Keratinocyte (primary cell): ENCODE results near the gene EIF4ENIF1. TPM values are rescaled to one million over a fixed set of nuclear protein-coding genes. Genes with fewer than 3 reads are reported as not detected.

Source experiments
- DNase-seq: peaks from one replicate; pipeline ENCODE4 v3.0.0-alpha.2; 2011; ENCODE audit warnings: low read depth, missing footprints, low spot score
- FAIRE-seq: peaks from 2 replicates; lab custom pipeline; 2011; peaks lifted over from hg19 to GRCh38; lab: Jason Lieb, UNC
- H2AFZ ChIP-seq: 2 replicates; pipeline ENCODE4 v1.6.0; 2012; ENCODE audit warnings: low read length, control low read depth, inconsistent platforms; ENCODE audit not compliant: control insufficient read depth
- H3K27ac ChIP-seq: 2 replicates; pipeline ENCODE4 v1.5.1; 2011; ENCODE audit warnings: low read length; ENCODE audit not compliant: control insufficient read depth, insufficient read depth
- H3K27me3 ChIP-seq: 3 replicates; pipeline ENCODE4 v1.6.0; 2011; ENCODE audit warnings: low read length; ENCODE audit not compliant: control insufficient read depth, insufficient read depth; ENCODE audit errors: extremely low read depth
- H3K36me3 ChIP-seq, 2 experiments: 2 replicates in 1 of 2; 3 replicates in 1 of 2; pipeline ENCODE4 v1.5.1; 2011; ENCODE audit warnings: low read length in 2 of 2, mild to moderate bottlenecking in 1 of 2; ENCODE audit not compliant: control insufficient read depth in 2 of 2, insufficient read depth in 2 of 2; ENCODE audit errors: extremely low read depth in 1 of 2
- H3K4me1 ChIP-seq: 3 replicates; pipeline ENCODE4 v1.5.1; 2011; ENCODE audit warnings: low read length; ENCODE audit not compliant: control insufficient read depth, insufficient read depth; ENCODE audit errors: extremely low read depth
- H3K4me2 ChIP-seq: 3 replicates; pipeline ENCODE4 v1.6.0; 2011; ENCODE audit warnings: low read depth, low read length; ENCODE audit not compliant: control insufficient read depth, insufficient read depth; ENCODE audit errors: extremely low read depth
- H3K4me3 ChIP-seq, 3 experiments: fragments of 200-600 bp in 1 of 3; sonication (generic) in 1 of 3; 2 replicates in 2 of 3; 3 replicates in 1 of 3; pipeline ENCODE4 v1.5.1; 2011 to 2016; ENCODE audit warnings: low read length in 3 of 3, mild to moderate bottlenecking in 3 of 3, control low read depth in 2 of 3, inconsistent platforms in 1 of 3, low read depth in 1 of 3, mixed read lengths in 1 of 3, mixed run types in 1 of 3, moderate library complexity in 1 of 3; ENCODE audit not compliant: control insufficient read depth in 2 of 3, insufficient read depth in 2 of 3; ENCODE audit errors: extremely low read depth in 1 of 3
- H3K79me2 ChIP-seq: 2 replicates; pipeline ENCODE4 v1.6.0; 2012; ENCODE audit warnings: low read length; ENCODE audit not compliant: control insufficient read depth, insufficient read depth
- H3K9ac ChIP-seq: 3 replicates; pipeline ENCODE4 v1.6.0; 2011; ENCODE audit warnings: low read length; ENCODE audit not compliant: control insufficient read depth, insufficient read depth; ENCODE audit errors: extremely low read depth
- H3K9me1 ChIP-seq: 3 replicates; pipeline ENCODE4 v1.6.0; 2011; ENCODE audit warnings: low read length; ENCODE audit not compliant: control insufficient read depth, insufficient read depth; ENCODE audit errors: extremely low read depth
- H3K9me3 ChIP-seq: 2 replicates; pipeline ENCODE4 v1.5.1; 2012; ENCODE audit warnings: low read depth, low read length; ENCODE audit not compliant: control insufficient read depth
- H4K20me1 ChIP-seq: 3 replicates; pipeline ENCODE4 v1.6.0; 2011; ENCODE audit warnings: low read length; ENCODE audit not compliant: control insufficient read depth, insufficient read depth; ENCODE audit errors: extremely low read depth
- EZH2 ChIP-seq: IDR thresholded peaks from one replicate; pipeline ENCODE4 v1.6.1; 2012; ENCODE audit warnings: inconsistent platforms, mild to moderate bottlenecking, low read length, moderate library complexity
- dilution Hi-C: fragments of 300-500 bp; cut with MboI; formaldehyde crosslinking; loops from one replicate; pipeline ENCODE4 v1.7.0; 2020; ENCODE audit warnings: low sequenced_read_pairs; ENCODE audit not compliant: extremely low pct_ligation_motif_present
- polyA plus RNA-seq, 5 experiments: library from polyadenylated mRNA; depleted of rRNA in 3 of 5; stranded (reverse) in 3 of 5; stranded (forward) in 1 of 5; unstranded in 1 of 5; fragments of >200 nt; gene quantifications; 1 replicate in 1 of 5; 2 replicates in 3 of 5; 3 replicates in 1 of 5; pipeline versions ENCODE4 v1.2.1 to v1.2.3, GENCODE V29; 2011 to 2012; ENCODE audit warnings: missing spikeins in 2 of 5, low read depth in 1 of 5, low replicate concordance in 1 of 5
- TF ChIP-seq, protein P1 (sequence below), 3 experiments: IDR thresholded peaks in 1 of 3; conservative IDR thresholded peaks in 1 of 3; optimal IDR thresholded peaks in 1 of 3; 2 replicates in 2 of 3; 3 replicates in 1 of 3; pipeline versions ENCODE3 to v1.5.1; 2011; ENCODE audit warnings: low read length in 3 of 3, mild to moderate bottlenecking in 3 of 3, moderate library complexity in 2 of 3, control low read depth in 1 of 3, inconsistent platforms in 1 of 3; ENCODE audit not compliant: insufficient read depth in 2 of 3; ENCODE audit errors: extremely low read depth in 1 of 3

EIF4ENIF1 gene
- polyA plus RNA-seq, 1 donor (not counting 4 experiments of a cell fraction or from before 2014, with no cell fraction given): 14.4 TPM

DNA sequence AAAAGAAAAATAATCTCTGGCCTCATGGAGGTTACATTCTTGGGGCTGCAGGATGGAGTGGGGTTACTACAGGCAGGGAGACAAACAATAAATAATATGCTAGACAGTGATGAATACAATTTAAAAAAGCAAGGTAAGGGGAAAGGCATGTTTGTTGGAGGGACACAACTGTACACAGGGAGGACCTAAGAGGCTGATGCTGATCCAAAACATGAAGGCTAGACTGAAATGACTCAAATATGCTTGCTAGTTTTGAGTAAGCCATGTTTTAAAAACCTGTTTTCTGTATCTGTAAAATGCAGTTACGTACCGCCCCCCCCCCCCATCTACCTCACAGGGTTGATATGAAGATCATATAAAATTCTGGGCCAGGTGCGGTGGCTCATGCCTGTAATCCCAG, 44.0 kb downstream of the EIF4ENIF1 start:
- Histone ChIP-seq H3K79me2 (no peaks in the 10 kb centered on the region), H3K4me2 (no peak overlapping the region), H3K4me1 (no peaks in the 10 kb centered on the region), H3K27ac (no peak overlapping the region), H3K36me3 (peaks cover 21 to 35% of the 10 kb centered on the region in 2 experiments), H4K20me1 (no peaks in the 10 kb centered on the region), H3K9me3 (no peaks in the 10 kb centered on the region), H3K4me3 (no peak overlapping the region), H2AFZ (no peak overlapping the region), H3K27me3 (no peaks in the 10 kb centered on the region), H3K9ac (no peak overlapping the region), H3K9me1 (no peaks in the 10 kb centered on the region)
- TF ChIP-seq, protein P1, sequence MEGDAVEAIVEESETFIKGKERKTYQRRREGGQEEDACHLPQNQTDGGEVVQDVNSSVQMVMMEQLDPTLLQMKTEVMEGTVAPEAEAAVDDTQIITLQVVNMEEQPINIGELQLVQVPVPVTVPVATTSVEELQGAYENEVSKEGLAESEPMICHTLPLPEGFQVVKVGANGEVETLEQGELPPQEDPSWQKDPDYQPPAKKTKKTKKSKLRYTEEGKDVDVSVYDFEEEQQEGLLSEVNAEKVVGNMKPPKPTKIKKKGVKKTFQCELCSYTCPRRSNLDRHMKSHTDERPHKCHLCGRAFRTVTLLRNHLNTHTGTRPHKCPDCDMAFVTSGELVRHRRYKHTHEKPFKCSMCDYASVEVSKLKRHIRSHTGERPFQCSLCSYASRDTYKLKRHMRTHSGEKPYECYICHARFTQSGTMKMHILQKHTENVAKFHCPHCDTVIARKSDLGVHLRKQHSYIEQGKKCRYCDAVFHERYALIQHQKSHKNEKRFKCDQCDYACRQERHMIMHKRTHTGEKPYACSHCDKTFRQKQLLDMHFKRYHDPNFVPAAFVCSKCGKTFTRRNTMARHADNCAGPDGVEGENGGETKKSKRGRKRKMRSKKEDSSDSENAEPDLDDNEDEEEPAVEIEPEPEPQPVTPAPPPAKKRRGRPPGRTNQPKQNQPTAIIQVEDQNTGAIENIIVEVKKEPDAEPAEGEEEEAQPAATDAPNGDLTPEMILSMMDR (optimal IDR thresholded peaks at IDR 0.05 in 1 of 3, IDR thresholded peaks at IDR 0.05 in 1 of 3, conservative IDR thresholded peaks at IDR 0.05 in 1 of 3; ENCODE audit: extremely low read depth in 1 of 3, insufficient read depth in 2 of 3, low read length in 3 of 3): no peak
- TF ChIP-seq EZH2: no peak
- dilution Hi-C loops: no loop called here
- no peak for DNase-seq
- no peak for FAIRE-seq

DNA sequence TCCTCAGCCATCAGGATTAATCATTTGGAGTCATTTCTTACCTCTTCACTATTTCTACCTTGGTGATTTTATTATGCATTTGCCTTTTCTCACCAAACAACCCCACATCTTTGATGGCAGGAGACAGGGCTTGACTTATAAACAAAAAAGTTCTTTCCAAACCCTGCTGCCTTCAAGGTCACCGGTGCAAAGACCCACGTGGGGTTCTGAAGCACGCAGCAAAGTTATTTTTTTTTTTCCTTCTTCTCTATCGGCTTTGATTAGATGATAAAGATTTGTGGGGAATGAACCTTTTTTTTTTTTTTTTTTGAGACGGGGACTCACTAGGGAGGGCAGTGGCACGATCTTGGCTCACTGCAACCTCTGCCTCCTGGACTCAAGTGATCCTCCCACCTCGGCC, 46.1 kb downstream of the EIF4ENIF1 start:
- FAIRE-seq: no peak
- Histone ChIP-seq H3K79me2 (no peaks in the 10 kb centered on the region), H3K4me2 (no peak overlapping the region), H3K4me1 (no peaks in the 10 kb centered on the region), H3K36me3 (peaks cover 32 to 40% of the 10 kb centered on the region in 2 experiments), H3K27me3 (no peaks in the 10 kb centered on the region), H2AFZ (no peak overlapping the region), H3K9me3 (no peaks in the 10 kb centered on the region), H3K9ac (no peak overlapping the region), H3K9me1 (no peaks in the 10 kb centered on the region), H4K20me1 (no peaks in the 10 kb centered on the region), H3K4me3 (no peak overlapping the region), H3K27ac (no peak overlapping the region)
- TF ChIP-seq, protein P1 (optimal IDR thresholded peaks at IDR 0.05 in 1 of 3, IDR thresholded peaks at IDR 0.05 in 1 of 3, conservative IDR thresholded peaks at IDR 0.05 in 1 of 3; ENCODE audit: extremely low read depth in 1 of 3, insufficient read depth in 2 of 3, low read length in 3 of 3): no peak
- no peak for TF ChIP-seq EZH2
- no peak for DNase-seq
- dilution Hi-C loops: no loop called here
